HEK293 (cell line): Measurements from ENCODE around the gene OPCML.

Experiments
- CTCF ChIA-PET: fragments of 350-600 bp; formaldehyde crosslinking; extraction: SDS; loops from one replicate; lab custom pipeline; 2021; ENCODE audit warnings: antibody characterized with exemption; lab: Yijun Ruan, JAX
- POLR2A ChIA-PET: fragments of 300-600 bp; formaldehyde crosslinking; extraction: SDS; loops from one replicate; lab custom pipeline; 2020; ENCODE audit warnings: antibody characterized with exemption, inconsistent platforms; lab: Yijun Ruan, JAX
- H3K27ac ChIP-seq: fragments of 200-500 bp; sonication (Bioruptor generic); 2 replicates; pipeline ENCODE4 v1.5.1; 2014; ENCODE audit warnings: low read depth, low read length, control low read depth, inconsistent platforms; ENCODE audit errors: extremely low read depth
- H3K36me3 ChIP-seq, 2 experiments: fragments of 200-500 bp in 1 of 2; sonication (Bioruptor generic) in 1 of 2; 1 replicate in 1 of 2; 2 replicates in 1 of 2; pipeline ENCODE4 v1.5.1; 2014 to 2017; ENCODE audit warnings: inconsistent platforms in 2 of 2, low read length in 2 of 2; ENCODE audit not compliant: control insufficient read depth in 2 of 2, insufficient read depth in 1 of 2
- H3K4me1 ChIP-seq: fragments of 200-500 bp; sonication (Bioruptor generic); 2 replicates; pipeline ENCODE4 v1.5.1; 2014; ENCODE audit warnings: mild to moderate bottlenecking, low read length, inconsistent platforms; ENCODE audit not compliant: control insufficient read depth, insufficient read depth
- H3K4me3 ChIP-seq: 2 replicates; pipeline ENCODE4 v1.5.1; 2011; ENCODE audit warnings: low read depth, mild to moderate bottlenecking, control low read depth, low read length, moderate library complexity
- H3K9me3 ChIP-seq: fragments of 200-500 bp; sonication (Bioruptor generic); 2 replicates; pipeline ENCODE4 v1.5.1; 2014; ENCODE audit warnings: low read depth, low read length, inconsistent platforms; ENCODE audit not compliant: control insufficient read depth, insufficient read depth
- EGR2 ChIP-seq: fragments of 450-650 bp; formaldehyde crosslinking; IDR thresholded peaks from 2 replicates; pipeline ENCODE4 v1.5.1; 2016; ENCODE audit warnings: low read depth, missing biosample characterization, missing genetic modification characterization
- GLIS1 ChIP-seq: fragments of 450-650 bp; formaldehyde crosslinking; IDR thresholded peaks from 2 replicates; pipeline ENCODE4 v1.5.1; 2016; ENCODE audit warnings: missing biosample characterization, missing genetic modification characterization
- HIC1 ChIP-seq: fragments of 450-650 bp; formaldehyde crosslinking; IDR thresholded peaks from 2 replicates; pipeline ENCODE4 v1.5.1; 2016; ENCODE audit warnings: missing biosample characterization, missing genetic modification characterization
- KLF8 ChIP-seq: fragments of 450-650 bp; formaldehyde crosslinking; IDR thresholded peaks from 2 replicates; pipeline ENCODE4 v1.5.1; 2016; ENCODE audit warnings: missing biosample characterization, missing genetic modification characterization
- REST ChIP-seq: fragments of 450-650 bp; formaldehyde crosslinking; IDR thresholded peaks from 2 replicates; pipeline ENCODE4 v1.5.1; 2016; ENCODE audit warnings: missing biosample characterization, missing genetic modification characterization
- ZBTB1 ChIP-seq: fragments of 450-650 bp; formaldehyde crosslinking; IDR thresholded peaks from 2 replicates; pipeline ENCODE4 v1.5.1; 2016; ENCODE audit warnings: missing biosample characterization, missing genetic modification characterization
- ZBTB48 ChIP-seq: fragments of 450-650 bp; formaldehyde crosslinking; IDR thresholded peaks from 2 replicates; pipeline ENCODE4 v1.5.1; 2016; ENCODE audit warnings: missing biosample characterization, missing genetic modification characterization
- ZFP3 ChIP-seq: fragments of 450-650 bp; formaldehyde crosslinking; IDR thresholded peaks from 2 replicates; pipeline ENCODE4 v1.5.1; 2016; ENCODE audit warnings: low read depth, missing biosample characterization, missing genetic modification characterization
- ZFP69B ChIP-seq: fragments of 450-650 bp; formaldehyde crosslinking; IDR thresholded peaks from 2 replicates; pipeline ENCODE4 v1.5.1; 2016; ENCODE audit warnings: missing biosample characterization, missing genetic modification characterization
- ZNF121 ChIP-seq: fragments of 450-650 bp; formaldehyde crosslinking; IDR thresholded peaks from 2 replicates; pipeline ENCODE4 v1.5.1; 2016; ENCODE audit warnings: missing biosample characterization, missing genetic modification characterization
- ZNF133 ChIP-seq: fragments of 450-650 bp; formaldehyde crosslinking; IDR thresholded peaks from 2 replicates; pipeline ENCODE4 v1.5.1; 2016; ENCODE audit warnings: missing biosample characterization, missing genetic modification characterization
- ZNF140 ChIP-seq: fragments of 450-650 bp; formaldehyde crosslinking; IDR thresholded peaks from 2 replicates; pipeline ENCODE4 v1.5.1; 2016; ENCODE audit warnings: missing biosample characterization, missing genetic modification characterization
- ZNF302 ChIP-seq: fragments of 450-650 bp; formaldehyde crosslinking; IDR thresholded peaks from 2 replicates; pipeline ENCODE4 v1.5.1; 2016; ENCODE audit warnings: missing biosample characterization, missing genetic modification characterization, low read depth
- ZNF394 ChIP-seq: fragments of 450-650 bp; formaldehyde crosslinking; IDR thresholded peaks from 2 replicates; pipeline ENCODE4 v1.5.1; 2016; ENCODE audit warnings: missing biosample characterization, missing genetic modification characterization, mild to moderate bottlenecking, moderate library complexity, borderline replicate concordance
- ZNF501 ChIP-seq: fragments of 450-650 bp; formaldehyde crosslinking; IDR thresholded peaks from 2 replicates; pipeline ENCODE4 v1.5.1; 2016; ENCODE audit warnings: missing biosample characterization, missing genetic modification characterization
- ZNF514 ChIP-seq: fragments of 450-650 bp; formaldehyde crosslinking; IDR thresholded peaks from 2 replicates; pipeline ENCODE4 v1.5.1; 2016; ENCODE audit warnings: missing biosample characterization, missing genetic modification characterization
- ZNF529 ChIP-seq: fragments of 450-650 bp; formaldehyde crosslinking; IDR thresholded peaks from 2 replicates; pipeline ENCODE4 v1.5.1; 2017; ENCODE audit warnings: missing genetic modification characterization, missing biosample characterization; ENCODE audit not compliant: insufficient replicate concordance
- ZNF548 ChIP-seq: fragments of 450-650 bp; formaldehyde crosslinking; IDR thresholded peaks from 2 replicates; pipeline ENCODE4 v1.5.1; 2016; ENCODE audit warnings: missing biosample characterization, missing genetic modification characterization
- ZNF555 ChIP-seq: fragments of 450-650 bp; formaldehyde crosslinking; conservative IDR thresholded peaks from 2 replicates; pipeline ENCODE4 v1.5.1; 2017; ENCODE audit warnings: missing biosample characterization, mild to moderate bottlenecking, missing genetic modification characterization, inconsistent platforms
- ZNF558 ChIP-seq: fragments of 450-650 bp; formaldehyde crosslinking; IDR thresholded peaks from 2 replicates; pipeline ENCODE4 v1.5.1; 2016; ENCODE audit warnings: missing biosample characterization, missing genetic modification characterization
- ZNF621 ChIP-seq: fragments of 450-650 bp; formaldehyde crosslinking; IDR thresholded peaks from 2 replicates; pipeline ENCODE4 v1.5.1; 2017; ENCODE audit warnings: missing biosample characterization, missing genetic modification characterization
- ZNF645 ChIP-seq: fragments of 450-650 bp; formaldehyde crosslinking; IDR thresholded peaks from 2 replicates; pipeline ENCODE4; 2016; ENCODE audit warnings: missing biosample characterization, missing genetic modification characterization
- ZNF785 ChIP-seq: fragments of 450-650 bp; formaldehyde crosslinking; IDR thresholded peaks from 2 replicates; pipeline ENCODE4 v1.5.1; 2016; ENCODE audit warnings: missing biosample characterization, missing genetic modification characterization
- ZSCAN18 ChIP-seq: fragments of 450-650 bp; formaldehyde crosslinking; IDR thresholded peaks from 2 replicates; pipeline ENCODE4 v1.5.1; 2016; ENCODE audit warnings: missing biosample characterization, missing genetic modification characterization
- ZXDB ChIP-seq: fragments of 450-650 bp; formaldehyde crosslinking; IDR thresholded peaks from 2 replicates; pipeline ENCODE4 v1.5.1; 2016; ENCODE audit warnings: missing biosample characterization, missing genetic modification characterization
- TF ChIP-seq, protein P1 (sequence below): fragments of 450-650 bp; formaldehyde crosslinking; IDR thresholded peaks from 2 replicates; pipeline ENCODE4 v1.5.1; 2016; ENCODE audit warnings: missing biosample characterization, missing genetic modification characterization

Gene OPCML

DNA sequence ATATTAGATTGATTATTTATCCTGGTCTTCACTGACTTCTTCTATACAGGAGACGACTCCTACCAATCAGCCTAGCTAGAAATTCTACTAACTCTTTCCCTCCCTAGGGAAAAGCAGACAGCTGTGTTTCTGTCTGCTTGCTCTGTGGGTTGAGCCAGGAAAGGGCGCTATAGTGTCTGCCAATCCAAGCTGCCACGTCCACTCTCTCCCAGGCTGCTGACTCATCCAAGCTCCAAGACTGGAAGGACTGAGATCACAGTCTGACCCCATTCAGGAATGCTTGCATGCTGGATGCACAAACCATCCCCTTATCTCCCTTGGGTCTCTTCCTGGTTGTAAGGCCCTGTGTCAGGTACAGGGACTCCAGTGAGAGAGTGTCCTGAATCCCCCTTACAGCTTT lies 955.6 kb downstream of the OPCML start:
- H3K27ac ChIP-seq, result no peak overlapping the region
- H3K9me3 ChIP-seq, result no peaks in the 10 kb centered on the region
- ChIA-PET POLR2A (interaction anchor here (0.6 kb wide), 1 partner anchor 328 kb away, joined by 3 read pairs; no protein-coding TSS in a partner anchor), CTCF (interaction anchor here (0.6 to 0.7 kb wide), 2 partner anchors 9 to 229 kb away, joined by 3 read pairs; no protein-coding TSS in a partner anchor)
- no peaks in the 10 kb centered on the region for H3K4me1 ChIP-seq
- no peak overlapping the region for H3K4me3 ChIP-seq
- H3K36me3 ChIP-seq, result no peaks in the 10 kb centered on the region
- no peak for TF ChIP-seq ZNF121
- no peak for TF ChIP-seq ZFP69B (tag by site-specific recombination)
- no peak for TF ChIP-seq ZNF621 (tag by site-specific recombination)
- no peak for TF ChIP-seq ZNF501 (tag by site-specific recombination)
- no peak for TF ChIP-seq HIC1
- TF ChIP-seq ZXDB, result no peak
- no peak for TF ChIP-seq ZNF529 (tag by site-specific recombination)
- no peak for TF ChIP-seq REST (tag by site-specific recombination)
- no peak for TF ChIP-seq KLF8 (tag by site-specific recombination)
- TF ChIP-seq ZNF645 (tag by site-specific recombination), result no peak
- TF ChIP-seq ZNF140 (tag by site-specific recombination), result no peak
- TF ChIP-seq ZNF785, result no peak
- no peak for TF ChIP-seq GLIS1 (tag by site-specific recombination)
- no peak for TF ChIP-seq ZSCAN18 (tag by site-specific recombination)
- no peak for TF ChIP-seq ZFP3 (tag by site-specific recombination)
- TF ChIP-seq ZNF394 (tag by site-specific recombination), result no peak
- no peak for TF ChIP-seq EGR2
- TF ChIP-seq, all 188 proteins: peak for 0

DNA sequence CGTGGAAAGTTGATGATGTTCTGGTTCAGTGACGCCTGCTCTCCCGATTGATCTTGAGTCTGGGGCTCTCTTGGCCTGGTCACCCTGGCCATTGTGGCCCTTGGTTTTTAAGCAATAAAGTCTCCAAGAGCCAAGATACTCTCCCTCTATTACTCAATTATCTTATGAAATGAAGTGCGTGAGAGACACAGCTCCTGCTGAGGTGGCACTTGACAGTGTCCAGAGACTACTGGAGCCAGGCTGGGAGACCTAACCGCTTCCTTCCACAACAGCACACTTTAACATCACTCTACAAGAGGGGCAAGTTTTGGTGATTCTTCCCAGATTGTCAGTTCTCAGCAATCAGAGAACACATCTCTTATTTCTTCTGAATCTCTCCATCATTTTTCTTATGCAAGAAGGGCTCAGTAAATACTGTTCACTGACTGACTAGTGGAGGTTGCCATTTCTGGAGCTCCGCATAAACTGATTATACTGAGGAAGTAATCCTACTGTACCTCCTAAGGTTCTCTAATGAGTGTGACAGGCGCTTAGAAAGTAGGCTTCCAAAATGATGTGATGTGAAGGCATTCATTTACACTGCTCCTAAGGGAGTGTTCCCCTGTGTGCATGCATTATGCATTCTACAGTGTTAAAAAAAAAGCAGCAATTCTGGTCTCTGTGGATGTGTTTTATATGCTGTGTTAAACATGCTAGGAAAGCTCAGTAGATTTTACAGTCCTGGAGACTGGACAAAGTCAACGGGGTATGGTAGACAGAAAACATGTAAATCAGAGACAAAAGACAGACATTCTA lies 968.0 kb downstream of the OPCML start:
- Histone ChIP-seq H3K4me3 (no peak overlapping the region), H3K27ac (no peak overlapping the region), H3K36me3 (no peaks in the 10 kb centered on the region), H3K9me3 (no peaks in the 10 kb centered on the region), H3K4me1 (peaks cover 3% of the 10 kb centered on the region)
- POLR2A ChIA-PET, result no interaction called here
- CTCF ChIA-PET, result no interaction called here
- TF ChIP-seq ZNF555 (no peak), ZNF133 (tag by site-specific recombination) (no peak), ZNF302 (tag by site-specific recombination) (no peak), ZNF514 (tag by site-specific recombination) (no peak), ZBTB48 (no peak), ZBTB1 (tag by site-specific recombination) (no peak), ZNF548 (no peak), ZNF558 (tag by site-specific recombination) (no peak)
- TF ChIP-seq, protein P1, sequence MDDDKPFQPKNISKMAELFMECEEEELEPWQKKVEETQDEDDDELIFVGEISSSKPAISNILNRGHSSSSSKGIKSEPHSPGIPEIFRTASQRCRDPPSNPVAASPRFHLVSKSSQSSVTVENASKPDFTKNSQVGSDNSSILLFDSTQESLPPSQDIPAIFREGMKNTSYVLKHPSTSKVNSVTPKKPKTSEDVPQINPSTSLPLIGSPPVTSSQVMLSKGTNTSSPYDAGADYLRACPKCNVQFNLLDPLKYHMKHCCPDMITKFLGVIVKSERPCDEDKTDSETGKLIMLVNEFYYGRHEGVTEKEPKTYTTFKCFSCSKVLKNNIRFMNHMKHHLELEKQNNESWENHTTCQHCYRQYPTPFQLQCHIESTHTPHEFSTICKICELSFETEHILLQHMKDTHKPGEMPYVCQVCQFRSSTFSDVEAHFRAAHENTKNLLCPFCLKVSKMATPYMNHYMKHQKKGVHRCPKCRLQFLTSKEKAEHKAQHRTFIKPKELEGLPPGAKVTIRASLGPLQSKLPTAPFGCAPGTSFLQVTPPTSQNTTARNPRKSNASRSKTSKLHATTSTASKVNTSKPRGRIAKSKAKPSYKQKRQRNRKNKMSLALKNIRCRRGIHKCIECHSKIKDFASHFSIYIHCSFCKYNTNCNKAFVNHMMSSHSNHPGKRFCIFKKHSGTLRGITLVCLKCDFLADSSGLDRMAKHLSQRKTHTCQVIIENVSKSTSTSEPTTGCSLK, result no peak
